G401.6 (cell line): ENCODE measurements around the gene UBL4B.
"Not testable (repeated sequence)": the region's sequence is repeated elsewhere in the genome, so short reads cannot be mapped to it uniquely, and the experiment has no call there.

Source experiments
- FAIRE-seq: peaks from 2 replicates; lab custom pipeline; 2012; peaks lifted over from hg19 to GRCh38; lab: Jason Lieb, UNC

The UBL4B gene, protein sequence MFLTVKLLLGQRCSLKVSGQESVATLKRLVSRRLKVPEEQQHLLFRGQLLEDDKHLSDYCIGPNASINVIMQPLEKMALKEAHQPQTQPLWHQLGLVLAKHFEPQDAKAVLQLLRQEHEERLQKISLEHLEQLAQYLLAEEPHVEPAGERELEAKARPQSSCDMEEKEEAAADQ

GRCh38 chr1:110112143-110112542, at the start of gene UBL4B:
Gene UBL4B, plus strand, starts transcription at chr1:110112443. Its CDS starts 92 bp downstream, at chr1:110112535.
- FAIRE-seq, result no peak

GRCh38 chr1:110062612-110063011, 49.6 kb upstream of the UBL4B start:
- FAIRE-seq, result no peak

GRCh38 chr1:110063781-110064180, 48.5 kb upstream of the UBL4B start:
- FAIRE-seq, result no peak

DNA sequence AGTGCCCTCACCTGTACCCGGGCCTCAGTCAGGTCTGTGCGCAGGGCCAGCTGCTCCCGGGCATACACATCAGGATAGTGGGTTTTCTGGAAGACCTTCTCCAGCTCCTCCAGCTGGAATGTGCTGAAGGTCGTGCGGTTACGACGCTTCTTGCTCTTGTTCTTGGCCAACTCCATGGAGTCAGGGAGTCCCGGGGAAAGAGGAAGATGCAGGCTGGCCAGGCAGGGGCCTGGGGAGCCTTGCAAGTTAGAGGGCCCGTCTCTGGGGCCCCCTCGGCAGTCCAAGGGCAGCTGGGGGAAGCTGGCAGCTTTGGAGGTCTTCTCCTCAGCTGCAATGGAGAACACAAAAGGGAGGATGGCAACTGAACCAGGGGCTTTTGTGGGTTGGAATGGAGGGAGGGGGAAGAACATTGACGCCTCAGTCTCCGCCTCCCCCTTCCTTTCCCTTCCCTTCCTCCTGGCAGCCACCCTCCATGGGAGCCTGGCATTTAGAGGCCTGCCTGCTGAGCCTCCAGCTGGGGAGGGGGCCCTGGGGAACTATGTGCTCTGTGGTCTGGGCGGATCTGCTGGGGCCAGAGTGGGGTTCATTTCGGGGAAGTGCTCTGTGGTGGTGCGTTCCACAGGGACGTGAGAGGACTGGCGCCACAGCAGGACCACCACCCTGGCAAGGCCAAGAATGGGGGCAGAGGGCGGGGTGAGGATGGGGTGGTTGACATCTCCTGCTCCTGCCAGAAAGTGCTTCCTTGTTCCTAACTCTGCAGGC, 47.5 kb upstream of the UBL4B start:
- no peak for FAIRE-seq

DNA sequence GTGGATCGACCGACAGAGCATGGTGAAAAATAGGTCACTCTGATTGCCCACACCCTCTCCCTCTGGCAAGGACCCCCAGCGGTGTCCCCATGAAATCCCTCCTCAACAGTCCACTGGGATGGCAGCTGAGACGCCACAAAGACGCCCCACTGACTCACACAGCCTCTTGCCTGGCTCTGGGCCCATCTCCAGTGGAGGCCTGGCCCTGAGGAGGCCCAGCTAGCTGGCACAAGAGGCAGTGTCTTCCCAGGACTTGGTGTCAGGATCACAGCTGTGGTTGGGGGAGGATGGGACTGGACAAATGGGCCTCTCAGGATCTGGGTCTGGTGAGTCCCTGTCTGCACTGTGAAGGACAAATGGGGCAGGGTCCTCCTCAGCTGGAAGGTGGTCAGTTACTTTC, 46.4 kb upstream of the UBL4B start:
- no peak for FAIRE-seq

- FAIRE-seq, result no peak
Observed at GRCh38 chr1:110067479-110067892, 44.8 kb upstream of the UBL4B start.

DNA sequence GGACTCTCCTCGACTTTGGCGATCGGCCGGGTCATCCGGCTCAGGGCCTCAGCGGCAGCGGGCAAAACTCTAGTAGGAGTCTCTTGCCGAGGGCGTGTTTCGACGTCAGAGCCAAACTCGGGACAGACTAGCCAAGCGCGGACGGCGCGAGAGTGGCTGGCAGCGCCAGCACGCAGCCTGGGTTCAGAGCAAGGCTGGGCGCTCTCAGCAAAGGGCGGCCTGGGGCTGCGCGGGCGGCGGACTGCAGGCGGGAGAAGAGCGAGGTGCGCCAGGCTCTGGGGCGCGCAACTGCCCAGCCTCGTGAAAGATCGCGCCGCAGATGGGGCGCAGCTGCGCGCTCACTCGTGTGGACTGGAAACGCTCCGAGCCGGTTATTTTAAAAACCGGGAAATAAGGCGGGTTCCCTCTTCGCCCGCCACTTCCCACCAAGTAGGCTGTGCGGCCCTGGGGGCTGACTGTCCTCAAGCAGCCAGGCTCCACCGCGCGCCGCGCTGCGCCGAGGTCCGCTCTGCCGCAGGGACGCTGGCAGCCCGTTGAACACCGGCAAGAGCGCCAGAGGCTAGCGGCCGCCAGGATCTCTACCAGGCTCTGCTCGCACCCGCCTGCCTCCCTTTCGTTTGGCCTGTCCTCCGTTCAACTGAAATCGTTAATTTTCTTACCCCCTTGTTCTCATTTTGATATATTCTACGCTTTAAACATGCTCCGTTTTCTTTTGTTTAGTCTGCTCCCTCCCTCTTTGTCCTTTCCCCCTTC, 44.2 kb upstream of the UBL4B start:
- no peak for FAIRE-seq

GRCh38 chr1:110068646-110069403, 43.4 kb upstream of the UBL4B start:
- FAIRE-seq, result no peak

- no peak for FAIRE-seq
Observed at GRCh38 chr1:110069404-110070281, 42.6 kb upstream of the UBL4B start.

DNA sequence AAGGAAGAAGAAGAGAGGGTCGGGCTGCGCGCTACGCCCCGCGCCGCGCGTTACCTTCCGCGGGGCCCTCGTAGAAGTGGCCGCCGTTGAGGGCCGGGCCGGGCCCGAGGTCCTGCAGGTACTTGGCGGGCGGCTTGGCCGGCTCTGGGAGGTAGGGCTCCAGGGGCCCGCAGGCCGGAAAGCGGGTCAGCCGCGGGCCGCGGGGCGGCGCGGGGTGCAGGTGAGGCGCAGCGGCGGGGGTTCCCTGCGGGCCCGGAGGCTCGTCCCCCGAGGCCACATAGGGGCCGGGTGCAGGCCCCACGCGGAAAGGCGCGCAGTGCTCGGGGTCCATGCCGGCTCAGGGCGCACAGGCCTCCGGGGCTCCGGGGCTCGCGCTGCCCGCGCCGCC, 42.0 kb upstream of the UBL4B start:
- FAIRE-seq, result no peak

GRCh38 chr1:110070671-110071242, 41.5 kb upstream of the UBL4B start, which contains the start of gene ALX3:
Gene ALX3, minus strand, starts transcription at chr1:110070672. Its CDS starts 60 bp downstream, at chr1:110070612.
- FAIRE-seq, result no peak

DNA sequence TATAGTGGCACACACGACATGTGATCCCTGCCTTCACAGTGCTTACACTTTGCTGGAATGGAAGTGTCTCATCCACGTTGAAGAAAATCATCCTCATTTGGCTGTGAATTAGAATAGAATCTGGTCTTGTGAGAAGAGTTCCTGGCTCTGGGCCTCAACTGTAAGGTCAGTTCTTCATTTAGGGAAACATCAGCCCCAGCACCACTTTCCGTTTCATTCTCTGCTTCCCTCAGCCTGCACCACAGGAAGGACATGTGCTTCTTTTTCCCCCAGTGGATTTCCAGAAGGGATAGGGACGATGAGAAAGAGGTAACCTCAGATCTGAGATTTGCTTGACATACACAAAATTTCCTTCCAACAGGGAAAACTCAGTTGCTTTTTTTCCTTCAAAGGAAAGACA, 38.1 kb upstream of the UBL4B start:
- FAIRE-seq, result no peak

GRCh38 chr1:110076789-110077500, 35.3 kb upstream of the UBL4B start:
- no peak for FAIRE-seq

DNA sequence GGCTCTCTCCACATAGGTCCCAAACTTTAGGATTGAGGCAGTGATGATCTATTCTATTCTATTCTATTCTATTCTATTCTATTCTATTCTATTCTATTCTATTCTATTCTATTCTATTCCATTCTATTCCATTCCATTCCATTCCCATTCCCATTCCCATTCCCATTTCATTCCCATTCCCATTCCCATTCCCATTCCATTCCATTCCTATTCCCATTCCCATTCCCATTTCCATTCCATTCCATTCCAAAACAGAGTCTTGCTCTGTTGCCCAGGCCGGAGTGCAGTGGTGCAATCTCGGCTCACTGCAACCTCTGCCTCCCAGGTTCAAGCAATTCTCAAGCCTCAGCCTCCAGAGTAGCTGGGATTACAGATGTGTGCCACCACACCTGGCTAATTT, 32.2 kb upstream of the UBL4B start:
- FAIRE-seq, result not testable (repeated sequence)

DNA sequence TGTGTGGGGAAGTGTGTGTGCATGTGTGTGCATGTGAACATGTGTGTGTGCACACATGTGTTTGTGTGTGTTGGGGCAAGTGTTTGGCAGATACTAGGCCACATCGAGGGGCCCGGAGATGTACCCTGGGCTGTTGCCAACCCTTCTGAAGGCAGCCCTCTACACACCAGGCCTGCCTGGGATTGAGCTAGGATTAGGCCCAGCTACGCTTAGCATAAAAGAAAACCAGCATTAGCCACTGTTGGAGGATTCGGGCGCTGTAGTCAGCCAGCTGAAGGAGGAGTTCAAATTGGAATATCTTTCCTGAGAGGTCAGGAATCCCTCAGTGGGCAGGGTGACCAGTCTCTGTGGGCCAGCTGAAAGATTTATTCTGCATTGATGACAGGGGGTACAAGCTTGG, 31.2 kb upstream of the UBL4B start:
- FAIRE-seq, result no peak

- FAIRE-seq, result no peak
Observed at GRCh38 chr1:110082477-110082876, 29.8 kb upstream of the UBL4B start.

- no peak for FAIRE-seq
Observed at GRCh38 chr1:110083061-110083865, 29.0 kb upstream of the UBL4B start.

DNA sequence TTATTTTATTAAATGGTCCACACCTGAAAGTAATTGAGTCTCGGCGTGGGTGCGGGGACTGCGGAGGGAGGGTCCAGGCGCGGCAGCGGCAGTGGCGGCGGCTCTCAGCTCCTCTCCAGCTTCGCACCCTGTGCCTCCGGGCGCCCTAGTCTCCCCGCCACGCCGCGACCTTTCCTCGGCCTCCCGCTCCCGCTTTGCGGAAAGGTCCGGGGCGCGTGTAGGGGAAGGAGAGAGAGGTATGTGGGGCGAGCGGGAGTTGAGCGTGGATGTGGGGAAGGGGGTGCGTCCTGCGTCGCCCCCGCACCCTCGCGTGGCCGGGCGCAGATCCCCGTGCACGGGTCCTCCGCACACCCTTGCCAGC, 28.4 kb upstream of the UBL4B start:
- no peak for FAIRE-seq

- no peak for FAIRE-seq
Observed at GRCh38 chr1:110084227-110085078, 27.8 kb upstream of the UBL4B start.
